ENCODE results near the gene CCDC149.

DNA sequence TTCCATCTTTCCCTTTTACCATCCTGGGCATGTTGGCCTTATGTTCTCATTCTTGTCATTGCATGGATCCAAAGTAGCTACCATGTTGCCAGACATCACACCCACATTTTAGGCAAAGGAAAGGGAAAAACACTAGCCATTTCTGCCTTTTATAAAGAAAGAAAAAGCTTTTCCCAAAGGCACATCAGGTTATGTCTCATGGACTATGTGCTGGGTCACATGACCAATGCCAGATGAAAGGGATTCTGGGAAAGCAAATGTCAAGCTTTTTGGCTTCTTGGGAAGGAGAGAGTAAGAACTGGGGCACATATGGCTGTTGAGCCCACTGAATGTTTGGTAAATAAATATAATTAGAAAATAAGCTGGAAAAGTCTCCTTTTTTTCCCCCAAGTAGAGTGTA, 121.8 kb downstream of the CCDC149 start:
- TF ChIP-seq, protein P1, sequence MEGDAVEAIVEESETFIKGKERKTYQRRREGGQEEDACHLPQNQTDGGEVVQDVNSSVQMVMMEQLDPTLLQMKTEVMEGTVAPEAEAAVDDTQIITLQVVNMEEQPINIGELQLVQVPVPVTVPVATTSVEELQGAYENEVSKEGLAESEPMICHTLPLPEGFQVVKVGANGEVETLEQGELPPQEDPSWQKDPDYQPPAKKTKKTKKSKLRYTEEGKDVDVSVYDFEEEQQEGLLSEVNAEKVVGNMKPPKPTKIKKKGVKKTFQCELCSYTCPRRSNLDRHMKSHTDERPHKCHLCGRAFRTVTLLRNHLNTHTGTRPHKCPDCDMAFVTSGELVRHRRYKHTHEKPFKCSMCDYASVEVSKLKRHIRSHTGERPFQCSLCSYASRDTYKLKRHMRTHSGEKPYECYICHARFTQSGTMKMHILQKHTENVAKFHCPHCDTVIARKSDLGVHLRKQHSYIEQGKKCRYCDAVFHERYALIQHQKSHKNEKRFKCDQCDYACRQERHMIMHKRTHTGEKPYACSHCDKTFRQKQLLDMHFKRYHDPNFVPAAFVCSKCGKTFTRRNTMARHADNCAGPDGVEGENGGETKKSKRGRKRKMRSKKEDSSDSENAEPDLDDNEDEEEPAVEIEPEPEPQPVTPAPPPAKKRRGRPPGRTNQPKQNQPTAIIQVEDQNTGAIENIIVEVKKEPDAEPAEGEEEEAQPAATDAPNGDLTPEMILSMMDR (IDR thresholded peaks at IDR 0.05), result no peak
- no peak for TF ChIP-seq POLR2AphosphoS5 (IDR thresholded peaks at IDR 0.05; ENCODE audit: low read depth, low read length)
- TF ChIP-seq, protein P2, sequence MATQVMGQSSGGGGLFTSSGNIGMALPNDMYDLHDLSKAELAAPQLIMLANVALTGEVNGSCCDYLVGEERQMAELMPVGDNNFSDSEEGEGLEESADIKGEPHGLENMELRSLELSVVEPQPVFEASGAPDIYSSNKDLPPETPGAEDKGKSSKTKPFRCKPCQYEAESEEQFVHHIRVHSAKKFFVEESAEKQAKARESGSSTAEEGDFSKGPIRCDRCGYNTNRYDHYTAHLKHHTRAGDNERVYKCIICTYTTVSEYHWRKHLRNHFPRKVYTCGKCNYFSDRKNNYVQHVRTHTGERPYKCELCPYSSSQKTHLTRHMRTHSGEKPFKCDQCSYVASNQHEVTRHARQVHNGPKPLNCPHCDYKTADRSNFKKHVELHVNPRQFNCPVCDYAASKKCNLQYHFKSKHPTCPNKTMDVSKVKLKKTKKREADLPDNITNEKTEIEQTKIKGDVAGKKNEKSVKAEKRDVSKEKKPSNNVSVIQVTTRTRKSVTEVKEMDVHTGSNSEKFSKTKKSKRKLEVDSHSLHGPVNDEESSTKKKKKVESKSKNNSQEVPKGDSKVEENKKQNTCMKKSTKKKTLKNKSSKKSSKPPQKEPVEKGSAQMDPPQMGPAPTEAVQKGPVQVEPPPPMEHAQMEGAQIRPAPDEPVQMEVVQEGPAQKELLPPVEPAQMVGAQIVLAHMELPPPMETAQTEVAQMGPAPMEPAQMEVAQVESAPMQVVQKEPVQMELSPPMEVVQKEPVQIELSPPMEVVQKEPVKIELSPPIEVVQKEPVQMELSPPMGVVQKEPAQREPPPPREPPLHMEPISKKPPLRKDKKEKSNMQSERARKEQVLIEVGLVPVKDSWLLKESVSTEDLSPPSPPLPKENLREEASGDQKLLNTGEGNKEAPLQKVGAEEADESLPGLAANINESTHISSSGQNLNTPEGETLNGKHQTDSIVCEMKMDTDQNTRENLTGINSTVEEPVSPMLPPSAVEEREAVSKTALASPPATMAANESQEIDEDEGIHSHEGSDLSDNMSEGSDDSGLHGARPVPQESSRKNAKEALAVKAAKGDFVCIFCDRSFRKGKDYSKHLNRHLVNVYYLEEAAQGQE (IDR thresholded peaks at IDR 0.05; ENCODE audit: insufficient read depth in 1 of 2, low read depth in 2 of 2, low read length in 1 of 2), result no peak

All from Panc1 (cell line).